SH-SY5Y (cell line): ENCODE results near the gene DNAJA3.

Experiments
- GATA2 ChIP-seq: IDR thresholded peaks from 2 replicates; pipeline ENCODE4 v1.6.1; 2011; ENCODE audit warnings: mild to moderate bottlenecking, low read depth, low read length
- GATA3 ChIP-seq: IDR thresholded peaks from 2 replicates; pipeline ENCODE4 v1.6.1; 2011; ENCODE audit warnings: low read depth, mild to moderate bottlenecking, low read length, moderate library complexity

DNA sequence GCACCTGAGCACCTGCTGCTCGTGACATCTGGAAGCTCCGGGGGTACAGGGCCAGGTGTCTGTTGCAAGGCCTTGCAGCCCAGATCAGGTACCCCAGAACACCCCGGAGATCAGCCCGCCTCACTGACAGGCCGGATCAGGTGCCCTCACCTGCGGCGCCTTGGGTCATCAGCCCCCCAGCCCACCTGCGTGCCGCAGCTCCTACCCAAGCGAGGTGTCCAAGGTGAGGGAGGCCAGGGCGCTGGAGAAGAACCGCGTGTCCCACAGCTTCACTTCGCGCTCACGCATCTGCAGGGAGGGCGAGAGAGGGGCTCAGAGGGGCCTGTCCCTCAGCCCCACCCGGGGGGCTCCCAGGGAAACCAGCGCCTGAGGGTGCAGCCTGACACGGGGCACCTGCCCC, 37.9 kb upstream of the DNAJA3 start:
- TF ChIP-seq GATA2 (no peak), GATA3 (no peak)
